HepG2 (cell line): ENCODE data around the gene DOCK4. TPM values are rescaled to one million over a fixed set of nuclear protein-coding genes. Genes with fewer than 3 reads are reported as not detected.

Experiments
- ATAC-seq: fragments of 200-7000 bp; cut with Tn5 transposase; 3 replicates; pipeline ENCODE4 v1.9.1; 2020; ENCODE audit warnings: mild to moderate bottlenecking, moderate library complexity
- BruUV-seq: library from RNA; stranded (reverse); fragments of 400-500 nt; replicated peaks from 2 replicates; lab custom pipeline; 2021; lab: Mats Ljungman, UMichigan
- CTCF ChIA-PET: fragments of 300-600 bp; formaldehyde crosslinking; extraction: SDS; loops from one replicate; lab custom pipeline; 2021; ENCODE audit warnings: low total read pairs, inconsistent platforms, low intra/inter-chr PET ratio; lab: Yijun Ruan, JAX
- POLR2A ChIA-PET: fragments of 350-600 bp; sonication (Branson Sonifier 250); formaldehyde crosslinking; loops from one replicate; lab custom pipeline; 2020; ENCODE audit warnings: antibody characterized with exemption, inconsistent platforms; lab: Yijun Ruan, JAX
- DNase-seq: peaks from one replicate; pipeline ENCODE4 v3.0.0-alpha.2; 2015; ENCODE audit warnings: low spot score
- FAIRE-seq: peaks from 3 replicates; lab custom pipeline; 2011; peaks lifted over from hg19 to GRCh38; lab: Jason Lieb, UNC
- H2AFZ ChIP-seq: one replicate; pipeline ENCODE4 v1.6.1; 2011; ENCODE audit warnings: low read length, inconsistent platforms
- H3K27ac ChIP-seq: fragments of 300-600 bp; 3 replicates; pipeline ENCODE4 v1.8.0; 2011; ENCODE audit warnings: mixed run types, mild to moderate bottlenecking, mixed read lengths, low read length, inconsistent platforms; ENCODE audit not compliant: insufficient read depth; ENCODE audit errors: extremely low read length
- H3K27me3 ChIP-seq, 2 experiments: fragments of 200-600 bp in 1 of 2; 2 replicates in 1 of 2; 3 replicates in 1 of 2; pipeline versions ENCODE4 v1.6.0 to v1.8.0; 2011; ENCODE audit warnings: low read length in 2 of 2, mild to moderate bottlenecking in 2 of 2, moderate library complexity in 2 of 2, inconsistent platforms in 1 of 2; ENCODE audit not compliant: insufficient read depth in 2 of 2, control insufficient read depth in 1 of 2
- H3K36me3 ChIP-seq, 2 experiments: fragments of 200-600 bp in 1 of 2; replicated peaks in 1 of 2; 2 replicates in 1 of 2; 3 replicates in 1 of 2; pipeline versions ENCODE4 v1.5.1 to v1.8.0; 2011; ENCODE audit warnings: low read length in 2 of 2, inconsistent platforms in 1 of 2; ENCODE audit not compliant: insufficient read depth in 2 of 2, control insufficient read depth in 1 of 2
- H3K4me1 ChIP-seq: 2 replicates; pipeline ENCODE4 v1.5.1; 2012; ENCODE audit warnings: low read length, inconsistent platforms; ENCODE audit not compliant: insufficient read depth
- H3K4me2 ChIP-seq: 2 replicates; pipeline ENCODE4 v1.6.0; 2011; ENCODE audit warnings: low read depth, low read length, inconsistent platforms
- H3K4me3 ChIP-seq, 3 experiments: fragments of 200-600 bp in 1 of 3; sonication (generic), shearing (Covaris generic) in 1 of 3; replicated peaks in 1 of 3; 2 replicates each; pipeline ENCODE4 v1.5.1; 2011 to 2016; ENCODE audit warnings: low read length in 3 of 3, inconsistent platforms in 2 of 3, low read depth in 2 of 3, mild to moderate bottlenecking in 2 of 3, control low read depth in 1 of 3, mixed read lengths in 1 of 3; ENCODE audit not compliant: insufficient read depth in 1 of 3
- H3K79me2 ChIP-seq: one replicate; pipeline ENCODE4 v1.6.1; 2011; ENCODE audit warnings: low read length, inconsistent platforms; ENCODE audit not compliant: insufficient read depth
- H3K9ac ChIP-seq: 2 replicates; pipeline ENCODE4 v1.6.0; 2011; ENCODE audit warnings: mild to moderate bottlenecking, low read depth, low read length, inconsistent platforms; ENCODE audit not compliant: insufficient read depth
- H3K9me3 ChIP-seq: 2 replicates; pipeline ENCODE4 v1.5.1; 2012; ENCODE audit warnings: mild to moderate bottlenecking, low read length
- H4K20me1 ChIP-seq: 2 replicates; pipeline ENCODE4 v1.6.0; 2011; ENCODE audit warnings: inconsistent platforms, mild to moderate bottlenecking, low read length, moderate library complexity; ENCODE audit not compliant: insufficient read depth
- AGO2 ChIP-seq: fragments of 200-400 bp; formaldehyde crosslinking; optimal IDR thresholded peaks from 2 replicates; pipeline ENCODE3; 2017; ENCODE audit warnings: mild to moderate bottlenecking, low read depth, low read length, moderate library complexity
- EHMT2 ChIP-seq: fragments of 200-600 bp; sonication (generic); IDR thresholded peaks from 2 replicates; pipeline ENCODE4 v1.7.0; 2017; ENCODE audit warnings: antibody characterized with exemption, low read depth, low read length, borderline replicate concordance
- WGBS: methylation state at CpG from one replicate; pipeline ENCODE4 v1.1.6; 2017; ENCODE audit warnings: low lambda C conversion rate; 5-methylcytosine and 5-hydroxymethylcytosine counted together
- in situ Hi-C: cut with HindIII; loops from 2 replicates; pipeline ENCODE4 v1.10.0; 2017; ENCODE audit warnings: low pct_unique_long_range_greater_than_20kb; ENCODE audit not compliant: extremely low pct_ligation_motif_present
- intact Hi-C: fragments of 100-400 bp; cut with micrococcal nuclease; formaldehyde crosslinking; loops from one replicate; pipeline ENCODE4 v1.10.0; 2022; ENCODE audit not compliant: unreplicated experiment
- polyA plus RNA-seq, 8 experiments: library from polyadenylated mRNA; depleted of rRNA in 3 of 8; stranded (reverse) in 7 of 8; unstranded in 1 of 8; fragments of >200 nt; fragmentation: Illumina TruSeq in 4 of 8; extraction: Trizol in 4 of 8; gene quantifications; 2 replicates each; pipeline versions ENCODE4 v1.2.1 to v1.2.3, GENCODE V29; 2011 to 2016; ENCODE audit warnings: low read depth in 4 of 8, missing spikeins in 1 of 8, mixed read lengths in 1 of 8; ENCODE audit not compliant: insufficient read depth in 1 of 8
- total RNA-seq, 5 experiments: library from RNA; depleted of rRNA; stranded (reverse); fragments of >200 nt; fragmentation: Illumina TruSeq; extraction: Trizol; gene quantifications; 2 replicates each; pipeline ENCODE4 v1.2.3, GENCODE V29; 2016; ENCODE audit warnings: low read depth in 1 of 5
- TF ChIP-seq, protein P1 (sequence below): sonication (generic); formaldehyde crosslinking; IDR thresholded peaks from 2 replicates; pipeline ENCODE4 v1.9.0; 2021; ENCODE audit warnings: missing genetic modification reagents, mild to moderate bottlenecking, borderline replicate concordance
- TF ChIP-seq, protein P2 (sequence below): sonication (generic); formaldehyde crosslinking; IDR thresholded peaks from 2 replicates; pipeline ENCODE4 v1.4.0; 2020; ENCODE audit warnings: missing genetic modification reagents

DOCK4 gene
- total and polyA plus RNA-seq, 2 of the 13 experiments (the other 11 are each of a cell fraction or from before 2014, with no cell fraction given), result 13.5 to 17.4 TPM

DNA sequence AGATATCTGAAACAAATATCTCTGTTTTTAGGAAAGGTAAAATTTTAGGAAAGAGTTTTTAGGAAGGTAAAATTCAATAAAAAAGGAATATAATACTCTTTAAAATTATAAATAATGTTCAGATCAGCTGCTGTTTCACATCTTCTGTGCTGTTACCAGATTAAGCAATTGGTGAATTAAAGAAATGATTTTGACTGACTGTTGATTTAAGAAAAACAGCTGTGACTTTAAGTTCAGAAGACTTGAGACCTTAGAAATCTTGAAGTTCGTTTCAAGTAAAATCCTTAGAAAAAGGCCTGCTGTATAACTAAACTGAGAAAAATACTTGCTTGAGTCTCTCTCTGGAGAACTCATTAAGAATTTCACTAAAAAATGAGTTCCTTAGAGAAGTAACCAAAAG is 250.6 kb downstream of the DOCK4 start (continued):
- no peak for TF ChIP-seq EHMT2
- TF ChIP-seq, all 625 proteins: peak for 0

DNA sequence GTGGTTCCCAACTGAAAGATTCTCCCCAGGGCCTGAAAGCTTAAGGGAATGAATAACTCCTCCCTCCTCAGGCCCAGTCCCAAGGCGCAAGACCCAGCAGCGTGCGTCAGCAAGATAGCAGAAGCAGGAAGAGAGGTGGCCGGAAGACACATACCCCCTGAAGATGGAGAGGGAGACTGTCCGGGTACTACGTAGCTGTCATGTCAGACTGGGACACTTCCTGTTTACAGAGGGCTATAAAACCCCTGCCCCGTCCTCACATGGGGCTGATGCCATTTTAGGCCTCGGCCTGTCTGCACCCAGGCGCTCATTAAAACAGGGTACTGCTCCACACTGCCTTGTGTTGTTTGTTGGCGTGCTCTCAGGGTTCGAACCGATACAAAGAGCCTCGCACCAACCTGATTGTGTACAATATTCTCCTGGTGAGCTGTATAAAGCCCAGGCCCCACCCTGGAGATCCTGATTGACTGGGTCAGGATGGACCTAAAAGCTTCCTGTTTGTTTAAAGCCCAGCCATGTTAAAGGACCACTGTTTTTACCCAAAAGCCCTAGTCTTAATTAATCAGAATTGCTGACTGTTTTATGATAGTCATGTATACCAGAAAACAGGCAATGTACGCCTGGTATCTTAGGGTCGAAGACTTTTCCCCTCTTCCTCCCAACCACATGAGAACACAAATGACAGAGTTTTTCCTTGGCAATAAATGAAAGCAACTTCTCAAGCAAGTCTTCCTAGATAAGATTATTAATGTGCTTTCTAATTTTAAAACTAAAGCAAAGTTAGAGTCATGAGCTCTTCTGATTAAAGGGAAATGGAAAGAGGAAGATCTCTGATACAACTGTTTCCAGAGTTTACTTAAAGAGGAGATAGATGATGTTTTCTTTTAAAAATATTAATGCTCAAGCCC is 251.5 kb downstream of the DOCK4 start:
- ChIA-PET POLR2A (no interaction called here), CTCF (no interaction called here)
- Histone ChIP-seq H3K9ac (no peak overlapping the region), H3K4me2 (no peak overlapping the region), H3K36me3 (no peaks in the 10 kb centered on the region), H3K27ac (no peak overlapping the region), H3K4me1 (peaks cover 16% of the 10 kb centered on the region), H4K20me1 (no peaks in the 10 kb centered on the region), H3K79me2 (no peaks in the 10 kb centered on the region), H2AFZ (no peak overlapping the region), H3K4me3 (no peak overlapping the region), H3K9me3 (no peaks in the 10 kb centered on the region), H3K27me3 (no peaks in the 10 kb centered on the region)
- no peak for FAIRE-seq
- no peak for DNase-seq
- in situ Hi-C loops (loop anchor here (10.0 kb wide), 1 partner anchor 450 kb away; no protein-coding TSS in a partner anchor), intact Hi-C loops (loop anchor here (5.0 kb wide), 1 partner anchor 253 kb away; the partner anchor contains the start of genes DOCK4 and ZNF277)
- ATAC-seq, result no peak
- TF ChIP-seq, protein P1, sequence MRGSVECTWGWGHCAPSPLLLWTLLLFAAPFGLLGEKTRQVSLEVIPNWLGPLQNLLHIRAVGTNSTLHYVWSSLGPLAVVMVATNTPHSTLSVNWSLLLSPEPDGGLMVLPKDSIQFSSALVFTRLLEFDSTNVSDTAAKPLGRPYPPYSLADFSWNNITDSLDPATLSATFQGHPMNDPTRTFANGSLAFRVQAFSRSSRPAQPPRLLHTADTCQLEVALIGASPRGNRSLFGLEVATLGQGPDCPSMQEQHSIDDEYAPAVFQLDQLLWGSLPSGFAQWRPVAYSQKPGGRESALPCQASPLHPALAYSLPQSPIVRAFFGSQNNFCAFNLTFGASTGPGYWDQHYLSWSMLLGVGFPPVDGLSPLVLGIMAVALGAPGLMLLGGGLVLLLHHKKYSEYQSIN (CRISPR knock-in tag), result no peak
- TF ChIP-seq AGO2, result no peak
- TF ChIP-seq, protein P2, sequence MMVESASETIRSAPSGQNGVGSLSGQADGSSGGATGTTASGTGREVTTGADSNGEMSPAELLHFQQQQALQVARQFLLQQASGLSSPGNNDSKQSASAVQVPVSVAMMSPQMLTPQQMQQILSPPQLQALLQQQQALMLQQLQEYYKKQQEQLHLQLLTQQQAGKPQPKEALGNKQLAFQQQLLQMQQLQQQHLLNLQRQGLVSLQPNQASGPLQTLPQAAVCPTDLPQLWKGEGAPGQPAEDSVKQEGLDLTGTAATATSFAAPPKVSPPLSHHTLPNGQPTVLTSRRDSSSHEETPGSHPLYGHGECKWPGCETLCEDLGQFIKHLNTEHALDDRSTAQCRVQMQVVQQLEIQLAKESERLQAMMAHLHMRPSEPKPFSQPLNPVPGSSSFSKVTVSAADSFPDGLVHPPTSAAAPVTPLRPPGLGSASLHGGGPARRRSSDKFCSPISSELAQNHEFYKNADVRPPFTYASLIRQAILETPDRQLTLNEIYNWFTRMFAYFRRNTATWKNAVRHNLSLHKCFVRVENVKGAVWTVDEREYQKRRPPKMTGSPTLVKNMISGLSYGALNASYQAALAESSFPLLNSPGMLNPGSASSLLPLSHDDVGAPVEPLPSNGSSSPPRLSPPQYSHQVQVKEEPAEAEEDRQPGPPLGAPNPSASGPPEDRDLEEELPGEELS (CRISPR knock-in tag), result no peak
- WGBS, result 94% methylated on average over 14 of the region's 15 CpGs
- BruUV-seq, result no TSS peak
